Measurements from ENCODE around the gene ACCSL. TPM values are rescaled to one million over a fixed set of nuclear protein-coding genes. Genes with fewer than 3 reads are reported as not detected.

Gene ACCSL
- not detected for total RNA-seq

DNA sequence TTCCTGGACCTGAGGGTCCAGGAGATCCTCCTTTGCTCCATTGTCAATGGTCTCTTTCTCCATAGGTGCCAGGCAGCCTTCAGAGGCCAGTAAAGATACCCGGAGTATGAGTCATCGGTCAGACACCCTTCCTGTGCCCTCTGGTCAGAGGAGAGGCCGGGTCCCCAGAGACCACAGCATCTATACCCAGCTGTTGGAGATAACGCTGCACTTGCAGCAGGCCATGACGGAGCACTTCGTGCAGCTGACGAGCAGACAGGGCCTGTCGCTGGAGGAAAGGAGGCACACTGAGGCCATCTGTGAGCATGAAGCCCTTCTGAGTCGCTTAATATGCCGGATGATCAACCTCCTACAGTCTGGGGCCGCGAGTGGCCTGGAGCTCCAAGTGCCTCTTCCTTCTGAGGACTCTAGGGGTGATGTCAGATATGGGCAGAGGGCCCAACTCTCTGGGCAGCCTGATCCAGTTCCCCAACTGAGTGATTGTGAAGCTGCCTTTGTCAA, at the start of gene ACCSL:
TSS of gene ACCSL (plus strand) at position 51 of the 501 bp plus-strand sequence. CDS start at position 107, 56 bp downstream.
- DNase-seq (ENCODE audit: low spot score in 2 of 2), result no peak
- no peak for FAIRE-seq

DNA sequence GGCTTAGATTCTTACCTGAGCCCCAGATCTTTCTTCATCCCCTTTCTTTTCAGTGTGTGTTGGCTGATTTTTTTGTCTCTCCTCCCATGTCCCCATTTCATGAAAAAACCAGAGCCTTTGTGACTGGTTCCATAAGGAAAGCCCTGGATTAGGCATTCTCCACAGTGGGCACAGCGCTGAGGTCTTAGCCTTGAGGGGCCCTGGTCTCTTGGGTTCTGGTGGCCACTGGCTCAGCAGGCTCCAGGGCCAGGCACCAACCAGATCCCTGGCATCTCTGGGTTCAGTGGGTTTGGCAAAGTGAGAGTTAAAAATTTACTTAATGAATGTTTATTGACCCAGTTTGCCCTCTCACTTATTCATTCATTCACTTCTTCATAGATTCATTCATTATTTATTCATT, 49.5 kb upstream of the ACCSL start:
- DNase-seq (ENCODE audit: low spot score in 2 of 2) (no peak), FAIRE-seq (no peak)

DNA sequence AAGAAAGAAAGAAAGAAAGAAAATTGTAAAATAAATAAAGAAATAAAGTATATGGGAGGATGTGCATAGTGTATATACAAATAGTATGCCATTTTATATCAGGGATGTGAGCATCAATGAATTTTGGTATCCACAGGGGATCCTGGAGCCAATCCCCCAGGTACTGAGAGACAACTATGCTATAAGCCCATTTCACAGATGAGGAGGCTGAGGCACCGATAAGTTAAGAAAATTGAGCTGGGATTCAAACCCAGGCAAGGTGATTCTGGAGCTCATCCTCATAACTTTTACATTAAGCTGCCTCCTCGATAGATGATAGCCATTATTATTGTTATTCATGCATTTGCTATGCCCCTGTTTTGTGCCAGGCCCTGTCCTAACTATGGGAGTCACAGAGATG, 47.0 kb upstream of the ACCSL start:
- DNase-seq (ENCODE audit: low spot score in 2 of 2), result no peak
- no peak for FAIRE-seq

DNA sequence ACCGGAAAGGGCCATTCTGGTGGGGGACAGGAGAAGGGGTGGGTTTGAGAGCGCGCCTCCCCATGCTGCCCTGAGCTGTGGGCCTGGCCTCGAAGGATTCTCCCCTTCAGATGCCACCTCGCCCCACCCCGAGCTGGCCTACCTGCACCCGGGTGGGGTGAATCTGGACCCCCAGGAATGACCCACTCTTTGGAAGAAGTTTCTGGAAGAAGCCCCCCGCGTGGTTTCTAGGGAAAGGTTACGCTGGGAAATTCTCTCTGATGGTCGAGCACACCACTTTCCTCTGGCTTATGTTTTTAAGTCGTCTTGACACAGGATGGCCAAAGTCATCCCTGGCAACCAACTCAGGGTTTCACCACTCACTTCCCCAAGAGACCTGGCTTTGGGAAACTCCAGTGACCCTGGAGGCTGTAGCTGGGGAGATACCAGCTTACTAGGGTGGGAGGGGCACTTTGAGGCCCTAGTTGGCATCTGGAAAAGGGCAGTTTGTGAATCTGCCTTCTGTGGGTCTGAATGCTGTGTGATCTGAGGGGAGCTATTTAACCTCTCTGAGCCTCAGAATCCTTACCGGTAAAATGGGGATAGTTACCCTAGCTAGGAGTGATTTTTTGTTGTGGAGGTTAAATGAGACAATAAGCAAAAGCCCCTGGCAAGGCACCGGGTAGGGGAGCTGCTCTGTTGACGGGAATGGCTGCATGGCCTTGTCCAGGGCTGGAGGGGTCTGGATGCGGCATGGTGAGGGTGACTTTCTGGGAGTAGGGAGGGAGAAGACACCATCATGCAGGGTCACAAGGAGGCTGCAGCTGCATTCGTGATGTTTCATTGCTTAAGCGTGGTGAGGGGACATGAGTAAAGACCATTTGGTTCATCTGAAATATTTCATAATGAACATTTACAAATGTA, 45.3 kb upstream of the ACCSL start:
- DNase-seq (ENCODE audit: low spot score in 2 of 2) (no peak), FAIRE-seq (no peak)

DNA sequence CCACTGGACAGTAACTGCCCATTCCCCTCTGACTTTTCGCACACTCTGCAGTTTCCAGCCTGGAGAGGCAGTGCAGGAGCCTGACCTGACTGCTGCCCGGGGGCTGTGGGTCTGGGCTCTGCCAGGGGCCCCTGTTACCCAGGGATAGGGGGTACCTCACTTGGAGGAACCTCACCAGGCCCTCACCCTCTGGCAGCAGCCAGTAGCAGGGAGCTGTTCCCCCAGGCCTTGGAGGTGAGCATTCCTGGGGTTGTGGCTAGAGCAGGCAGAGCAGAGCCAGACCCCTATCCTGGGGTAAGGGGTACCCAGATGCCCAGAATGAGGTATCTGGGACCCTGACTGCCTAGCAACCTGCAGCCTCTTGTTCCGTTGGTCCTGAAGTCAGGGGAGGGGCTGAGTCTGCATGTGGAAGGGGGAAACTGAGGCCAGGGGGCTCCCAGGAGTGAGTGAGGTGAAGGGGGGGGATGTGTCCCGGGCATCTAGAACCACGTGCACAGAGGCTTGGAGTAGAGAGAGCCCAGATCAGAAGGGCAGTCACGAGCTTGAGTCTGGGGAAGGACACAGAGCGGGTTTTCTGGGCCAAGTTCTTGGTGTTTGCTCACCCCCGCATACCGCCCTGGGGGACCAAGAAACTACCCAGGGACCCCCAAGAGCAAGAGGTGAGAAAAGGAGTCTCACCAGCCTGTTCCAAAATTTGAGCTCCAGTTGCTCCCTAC, 43.9 kb upstream of the ACCSL start:
- DNase-seq (ENCODE audit: low spot score in 2 of 2), result no peak
- no peak for FAIRE-seq

DNA sequence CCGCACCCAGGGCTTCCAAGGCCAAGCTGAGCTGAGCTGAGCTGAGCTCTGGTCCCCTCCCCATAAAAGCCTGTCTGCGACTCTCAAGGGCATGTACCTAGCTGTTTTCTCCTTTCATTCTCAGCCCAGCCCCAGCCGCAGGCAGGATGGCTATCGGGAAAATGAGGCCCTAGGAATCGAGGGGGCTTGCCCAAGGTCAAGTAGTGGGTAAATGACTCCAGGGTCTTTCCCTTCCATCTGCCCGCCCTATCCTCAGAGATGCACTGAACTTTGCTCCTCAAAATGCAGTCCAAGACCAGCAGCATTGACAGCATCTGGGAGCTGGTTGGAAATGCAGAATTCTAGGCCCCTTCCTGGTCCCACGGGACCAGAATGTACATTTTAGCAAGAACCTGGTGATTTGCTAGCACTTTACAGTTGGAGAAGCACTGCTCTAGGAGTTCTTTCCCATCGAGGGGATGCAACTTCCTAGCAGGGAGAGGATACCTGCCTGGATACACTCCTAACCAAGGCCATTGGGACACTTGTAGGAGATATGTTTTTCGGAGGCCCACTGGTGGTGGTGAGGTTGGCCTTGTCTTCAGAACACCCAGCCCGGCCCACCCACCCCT, 43.2 kb upstream of the ACCSL start:
- no peak for DNase-seq (ENCODE audit: low spot score in 2 of 2)
- no peak for FAIRE-seq

DNA sequence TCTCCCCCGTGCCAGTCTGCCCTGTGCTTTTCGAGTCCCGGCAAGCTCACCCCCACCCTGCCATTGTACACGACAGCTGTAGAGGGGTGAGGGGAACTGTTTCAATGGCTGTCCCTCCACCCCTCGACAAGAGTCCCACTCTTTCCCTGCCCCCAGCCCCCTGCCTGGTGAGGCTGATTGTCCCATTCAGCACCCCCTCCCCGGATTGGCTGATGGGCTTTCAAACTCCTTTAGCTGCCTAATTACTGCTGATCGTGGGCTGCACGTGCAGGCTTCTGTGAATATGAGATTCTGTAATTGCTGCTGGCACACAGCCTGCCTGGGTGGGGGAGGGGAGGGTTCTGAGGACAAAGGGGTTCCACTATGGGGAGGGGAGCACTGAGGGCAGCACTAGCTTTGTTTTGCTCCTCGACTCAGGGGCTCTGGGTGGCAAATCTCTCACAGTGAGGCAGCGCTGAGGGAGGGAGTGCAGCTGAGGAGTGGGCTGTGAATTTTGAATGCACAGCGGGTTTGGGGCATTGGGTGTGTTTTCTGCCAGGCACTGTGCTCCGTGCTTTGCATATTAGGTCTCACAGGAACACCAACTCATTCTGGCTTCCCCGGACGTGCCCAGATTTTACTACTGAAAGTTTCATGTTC, 42.6 kb upstream of the ACCSL start:
- peak in 1 of 2 donors; percentile 41 for DNase-seq (ENCODE audit: low spot score in 2 of 2)

DNA sequence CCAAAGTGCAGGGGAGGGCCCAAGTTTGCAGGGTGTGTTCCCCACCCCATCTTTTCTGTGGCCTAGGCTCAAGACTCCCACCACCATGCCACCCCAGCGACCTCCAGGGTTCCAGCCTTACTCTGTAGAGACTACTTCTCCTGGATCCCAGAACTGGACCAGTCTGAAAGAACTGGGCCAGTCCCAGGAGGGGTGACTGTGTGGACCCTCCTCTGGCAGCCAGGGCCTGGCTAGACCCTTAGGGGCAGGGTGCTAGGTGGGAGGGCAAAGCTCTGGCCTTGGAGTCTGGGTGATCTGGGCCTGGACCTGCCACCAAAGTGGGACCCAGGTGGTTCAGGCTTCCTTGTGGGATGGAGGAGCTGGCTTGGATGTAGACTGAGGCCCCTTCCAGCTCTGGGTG, 41.8 kb upstream of the ACCSL start:
- FAIRE-seq, result no peak
- no peak for DNase-seq (ENCODE audit: low spot score in 2 of 2)

More for the DNA sequence above, 42.6 kb upstream of the ACCSL start:
- FAIRE-seq, result no peak

DNA sequence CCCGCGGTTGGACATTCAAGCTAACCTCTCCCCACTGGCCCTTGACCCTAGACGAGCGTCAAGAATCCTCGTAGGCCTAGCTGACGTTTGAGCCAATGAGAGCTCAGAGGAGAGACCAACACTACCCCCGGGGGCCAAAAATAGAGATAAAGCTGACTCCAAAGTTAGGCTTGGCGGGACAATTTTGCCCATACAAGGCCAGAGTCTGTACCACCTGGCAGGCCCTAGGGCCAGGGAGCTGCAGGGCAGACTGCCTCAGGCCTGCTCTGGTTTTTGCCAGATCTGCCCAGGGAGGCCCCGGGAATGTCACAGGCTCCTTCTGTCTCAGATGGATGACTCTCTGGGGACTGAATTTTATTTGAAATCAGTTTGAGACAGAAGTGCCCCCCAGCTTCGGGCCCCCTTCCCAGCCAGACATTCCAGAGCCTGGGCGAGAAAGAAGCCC, 40.8 kb upstream of the ACCSL start:
- DNase-seq (ENCODE audit: low spot score in 2 of 2), result no peak
- FAIRE-seq, result no peak

DNA sequence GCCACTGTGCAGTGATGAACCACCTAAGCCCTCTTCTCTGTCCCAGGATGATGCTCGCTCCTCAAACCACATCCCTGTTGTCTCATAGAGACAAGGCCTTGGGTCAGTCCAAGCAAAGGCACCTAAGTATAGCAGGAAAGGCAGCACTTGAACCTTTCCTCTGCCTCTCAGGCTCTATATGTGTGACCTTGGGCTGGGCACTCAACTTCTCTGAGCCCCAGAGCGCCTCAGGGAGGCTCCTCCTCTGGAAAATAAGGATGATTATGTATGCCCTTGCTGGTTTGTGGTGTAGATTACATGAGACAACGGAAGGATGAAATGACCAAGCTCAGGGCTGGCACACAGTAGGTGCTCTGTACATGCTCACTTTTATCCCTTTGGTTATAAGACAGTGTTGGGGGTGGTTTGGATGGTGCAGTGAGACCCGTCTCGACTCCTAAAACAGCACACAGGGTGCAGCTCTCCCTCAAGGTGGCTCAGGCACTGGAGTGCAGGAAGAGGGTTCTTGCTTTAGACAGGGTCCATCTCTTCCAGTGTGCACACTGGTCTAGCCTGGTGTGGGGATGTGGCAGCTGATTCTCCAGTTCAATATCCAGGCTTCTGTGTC, 40.2 kb upstream of the ACCSL start:
- no peak for FAIRE-seq
- no peak for DNase-seq (ENCODE audit: low spot score in 2 of 2)

DNA sequence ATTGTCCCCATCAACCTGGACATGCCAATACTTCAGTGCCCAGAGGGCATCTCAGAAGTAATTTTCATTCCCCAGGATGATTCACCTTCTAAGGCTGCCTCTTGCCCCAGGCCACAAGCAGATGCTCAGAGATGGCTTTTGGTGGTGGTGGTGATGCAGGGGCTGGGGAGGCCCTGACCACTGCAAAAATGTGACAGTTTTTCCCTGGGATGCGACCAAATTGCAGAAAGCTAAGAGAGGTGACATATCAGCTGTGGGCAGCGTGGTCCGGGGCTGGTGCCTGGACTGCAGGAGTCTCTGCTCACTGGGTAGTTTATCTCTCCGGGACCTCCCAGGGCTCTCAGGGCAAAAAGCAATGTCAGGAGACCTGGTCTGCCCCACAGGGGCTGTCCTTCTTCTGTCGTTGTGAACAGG, 39.7 kb upstream of the ACCSL start:
- FAIRE-seq (no peak), DNase-seq (ENCODE audit: low spot score in 2 of 2) (no peak)

DNA sequence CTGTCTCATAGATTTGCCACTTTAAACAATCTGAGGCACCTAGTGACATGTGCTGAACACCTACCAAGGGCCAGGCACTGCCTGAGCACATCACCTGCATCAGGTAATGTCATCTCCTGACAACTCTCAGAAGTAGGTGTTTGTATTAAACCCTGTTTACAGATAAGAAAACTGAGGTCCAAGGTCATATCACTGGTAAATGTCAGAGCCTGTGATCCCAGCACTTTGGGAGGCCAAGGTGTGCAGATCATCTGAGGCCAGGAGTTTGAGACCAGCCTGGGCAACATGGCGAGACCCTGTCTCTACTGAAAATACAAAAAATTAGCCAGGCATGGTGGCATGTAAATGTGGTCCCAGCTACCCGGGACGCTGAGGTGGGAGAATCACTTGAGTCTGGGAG, 39.1 kb upstream of the ACCSL start:
- FAIRE-seq, result no peak

DNA sequence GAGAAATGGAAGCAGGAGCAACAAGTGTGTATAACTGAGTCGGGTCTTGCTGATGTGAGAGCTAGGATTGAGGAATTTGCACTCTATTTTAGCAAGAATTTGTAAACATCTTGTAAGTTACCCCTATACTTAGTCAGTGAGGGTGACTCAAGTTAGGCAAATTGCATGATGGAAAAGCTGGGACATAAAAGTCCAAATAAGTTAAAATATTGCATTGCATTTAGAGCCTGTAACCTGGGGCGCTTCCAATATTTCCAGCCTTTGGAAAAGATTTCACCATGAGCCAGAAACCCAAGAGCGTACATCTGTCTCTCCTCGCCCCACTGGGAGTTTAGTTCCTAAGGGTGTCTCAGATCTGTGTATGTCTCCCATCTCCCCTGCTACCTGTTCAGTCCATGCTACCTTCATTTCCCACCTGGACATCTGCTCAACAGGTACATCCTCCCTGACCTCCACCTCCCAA, 37.0 kb upstream of the ACCSL start:
- no peak for FAIRE-seq

More for the DNA sequence above, 39.1 kb upstream of the ACCSL start:
- no peak for DNase-seq (ENCODE audit: low spot score in 2 of 2)

DNA sequence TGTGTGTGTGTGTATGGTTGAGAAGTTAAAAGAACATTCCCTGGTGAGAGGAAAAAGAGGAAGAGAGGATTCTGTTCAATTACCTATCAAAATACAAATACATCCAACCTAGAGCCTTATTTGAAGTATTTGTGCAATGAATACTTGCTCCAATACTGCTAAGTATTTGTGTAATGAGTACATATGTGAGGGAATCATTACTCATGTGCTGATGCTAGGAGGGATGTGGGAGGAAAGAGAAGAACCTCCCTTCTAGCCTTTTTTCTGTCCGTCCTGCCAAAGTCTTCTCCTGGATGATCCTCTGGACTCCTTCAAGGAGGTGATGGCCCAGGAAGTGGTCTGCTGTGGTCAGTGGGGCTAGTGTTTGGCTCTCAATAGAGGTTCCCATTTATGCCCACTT, 36.0 kb upstream of the ACCSL start:
- DNase-seq (ENCODE audit: low spot score in 2 of 2), result no peak

More for the DNA sequence above, 37.0 kb upstream of the ACCSL start:
- DNase-seq (ENCODE audit: low spot score in 2 of 2), result no peak

DNA sequence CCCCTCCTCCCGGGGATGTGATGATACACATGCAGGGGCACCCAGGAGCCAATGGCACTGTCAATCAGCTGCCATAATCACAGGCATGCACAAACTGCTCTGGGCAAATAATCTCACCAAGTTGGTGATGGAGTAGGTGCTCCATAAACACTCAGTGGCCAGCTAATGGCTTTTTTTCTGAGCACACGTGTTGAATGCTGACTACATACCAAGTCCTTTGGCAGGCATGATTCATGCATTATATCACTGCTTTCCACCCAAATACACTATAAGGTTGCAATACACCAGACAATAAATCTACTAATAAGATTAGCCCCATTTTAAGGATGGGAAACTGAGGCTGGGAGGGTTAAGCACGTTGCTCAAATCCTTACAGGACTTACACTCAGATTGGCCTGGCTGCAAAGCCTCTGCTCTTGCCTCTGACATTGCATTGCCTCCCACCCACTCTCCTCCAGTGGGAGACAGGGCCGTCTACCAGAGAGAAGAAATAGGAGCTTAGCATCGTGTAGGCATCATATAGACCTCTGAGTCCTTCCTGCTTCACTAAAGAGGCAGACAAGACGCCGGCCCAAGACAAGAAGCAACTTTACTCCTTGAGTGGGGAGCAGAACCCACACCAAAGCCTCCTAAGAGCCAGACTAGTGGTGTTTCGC, 32.7 kb upstream of the ACCSL start:
- FAIRE-seq, result no peak

More for the DNA sequence above, 36.0 kb upstream of the ACCSL start:
- no peak for FAIRE-seq

DNA sequence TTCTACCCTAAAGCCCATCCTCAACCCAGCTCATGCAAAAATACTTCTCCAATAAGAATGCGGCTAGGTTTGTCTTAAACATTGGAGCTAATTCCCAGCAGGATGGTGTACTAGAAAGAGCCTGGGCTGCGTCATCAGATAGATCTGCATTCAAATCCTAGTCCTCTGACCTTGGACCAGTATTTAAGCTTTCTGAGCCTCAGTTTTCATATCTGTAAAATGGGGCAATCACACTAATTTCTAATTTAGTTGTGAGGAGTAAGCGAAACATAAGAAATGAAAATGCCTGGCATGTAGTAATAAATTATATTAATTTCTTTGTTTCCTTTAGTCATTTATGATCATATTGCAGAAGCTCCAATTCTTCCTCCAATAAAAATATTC, 32.2 kb upstream of the ACCSL start:
- FAIRE-seq, result no peak

More for the DNA sequence above, 32.7 kb upstream of the ACCSL start:
- no peak for DNase-seq (ENCODE audit: low spot score in 2 of 2)

DNA sequence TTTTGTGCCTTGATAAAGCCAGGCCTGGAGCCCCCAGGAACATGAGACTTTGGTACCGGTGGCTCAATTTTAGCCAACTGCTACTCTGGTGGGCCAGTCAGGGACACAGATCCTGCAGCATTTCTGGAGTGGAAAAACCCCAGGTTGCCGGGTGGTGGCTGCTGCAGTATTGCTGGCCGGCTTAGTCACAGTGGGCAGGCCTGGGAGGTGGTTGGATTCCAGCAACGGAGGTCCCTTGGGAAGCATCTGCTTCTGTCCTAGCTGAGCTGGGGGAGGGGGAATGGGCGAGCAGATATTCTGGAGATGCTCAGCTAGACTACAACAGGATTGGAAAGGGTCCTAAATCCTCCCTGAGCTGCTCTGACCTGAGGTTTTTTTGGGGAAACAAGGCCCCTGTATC, 31.6 kb upstream of the ACCSL start:
- FAIRE-seq (no peak), DNase-seq (ENCODE audit: low spot score in 2 of 2) (no peak)

More for the DNA sequence above, 32.2 kb upstream of the ACCSL start:
- DNase-seq (ENCODE audit: low spot score in 2 of 2), result no peak

DNA sequence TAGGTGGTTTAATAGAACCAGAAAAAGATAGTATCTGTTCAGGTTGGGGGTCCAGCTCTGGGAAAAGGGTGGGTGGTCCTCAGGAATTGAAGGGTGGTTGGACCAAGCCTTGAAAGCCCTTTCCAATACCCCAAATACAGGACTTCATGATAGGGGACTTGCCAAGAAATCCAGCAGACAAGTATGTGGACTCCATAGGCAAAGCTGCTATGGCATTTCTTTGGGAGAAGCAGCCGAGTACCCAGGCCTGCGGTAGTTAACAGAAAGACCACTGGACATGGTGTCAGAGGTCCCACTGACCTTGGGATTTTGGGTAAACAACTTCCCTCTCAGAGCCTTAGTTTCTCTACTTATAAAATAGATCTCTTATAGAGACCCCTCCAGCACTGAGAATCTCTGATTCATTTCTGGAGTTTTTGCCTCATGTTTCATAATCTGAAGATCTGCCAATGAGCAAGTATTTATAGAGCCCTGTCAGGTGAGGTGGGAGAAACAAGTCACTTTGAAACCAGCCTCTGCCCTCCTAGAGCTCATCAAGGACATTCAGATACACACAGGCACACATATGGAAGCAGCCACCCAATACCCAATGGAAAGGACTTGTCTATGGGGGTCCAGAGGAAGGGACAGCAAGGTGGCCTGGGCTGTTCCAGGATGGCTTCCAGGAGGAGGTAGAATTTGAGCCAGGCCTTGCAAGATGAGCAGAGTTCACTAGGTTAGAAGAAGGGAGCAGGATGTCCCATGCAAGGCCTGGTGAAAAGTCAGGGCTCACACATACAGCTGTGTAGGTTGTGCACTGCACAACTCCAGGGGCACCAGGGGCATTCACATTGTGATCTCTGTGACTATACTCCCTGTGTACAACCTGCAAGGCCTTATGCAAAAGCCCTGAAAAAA, 31.0 kb upstream of the ACCSL start:
- DNase-seq (ENCODE audit: low spot score in 2 of 2) (no peak), FAIRE-seq (no peak)
